ENCODE measurements around the gene STAP2.
"Not testable (repeated sequence)": the region's sequence is repeated elsewhere in the genome, so short reads cannot be mapped to it uniquely, and the experiment has no call there.

STAP2 gene

DNA sequence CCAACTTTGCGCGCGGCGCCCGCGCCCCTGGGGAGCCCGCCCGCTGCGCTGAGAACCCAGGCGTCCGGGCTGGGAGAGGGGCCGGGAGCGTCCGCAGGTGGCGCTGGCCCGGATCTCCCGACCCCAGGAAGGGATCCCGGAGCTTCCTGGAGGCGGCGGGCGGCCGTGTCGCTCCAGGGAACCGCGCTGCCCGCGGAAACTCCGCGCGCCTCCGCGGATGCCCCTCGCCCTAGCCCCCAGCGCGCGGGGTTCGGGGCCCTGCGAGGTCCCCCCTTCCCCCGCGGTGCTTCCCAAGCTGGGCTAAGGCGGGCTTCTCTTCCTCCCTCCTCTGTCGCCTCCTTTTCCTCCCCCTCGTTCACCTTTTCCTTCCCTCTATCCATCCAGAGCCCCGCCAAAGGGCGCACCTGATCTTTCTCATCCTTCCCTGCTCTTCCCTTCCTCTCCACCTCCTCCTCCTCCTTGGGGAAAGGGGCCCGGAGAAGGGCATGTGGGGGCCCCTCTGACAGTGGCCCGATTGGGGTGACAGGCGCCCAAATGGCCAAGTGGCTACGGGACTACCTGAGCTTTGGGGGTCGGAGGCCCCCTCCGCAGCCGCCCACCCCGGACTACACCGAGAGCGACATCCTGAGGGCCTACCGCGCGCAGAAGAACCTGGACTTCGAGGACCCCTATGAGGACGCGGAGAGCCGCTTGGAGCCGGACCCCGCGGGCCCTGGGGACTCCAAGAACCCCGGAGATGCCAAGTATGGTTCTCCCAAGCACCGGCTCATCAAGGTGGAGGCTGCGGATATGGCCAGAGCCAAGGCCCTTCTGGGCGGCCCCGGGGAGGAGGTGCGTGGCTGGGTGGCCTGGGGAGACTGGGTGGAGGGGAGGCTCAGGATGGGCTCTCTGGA is 58.9 kb downstream of the STAP2 start:
- FAIRE-seq (no peak), DNase-seq (ENCODE audit: insufficient read length) (no peak)
- TF ChIP-seq POLR2AphosphoS5 (IDR thresholded peaks at IDR 0.05; ENCODE audit: low read depth, low read length) (no peak), TAF1 (IDR thresholded peaks at IDR 0.05; ENCODE audit: borderline replicate concordance, low read depth, low read length) (no peak), POLR2A (IDR thresholded peaks at IDR 0.05; ENCODE audit: low read depth, low read length) (no peak)

- no peak for FAIRE-seq
- TF ChIP-seq POLR2AphosphoS5 (IDR thresholded peaks at IDR 0.05; ENCODE audit: low read depth, low read length): no peak
- TF ChIP-seq POLR2A (IDR thresholded peaks at IDR 0.05; ENCODE audit: low read depth, low read length): no peak
- TF ChIP-seq TAF1 (IDR thresholded peaks at IDR 0.05; ENCODE audit: borderline replicate concordance, low read depth, low read length): no peak
- DNase-seq (ENCODE audit: insufficient read length): no peak
Measured at GRCh38 chr19:4279267-4279529, 59.4 kb downstream of the STAP2 start.

DNA sequence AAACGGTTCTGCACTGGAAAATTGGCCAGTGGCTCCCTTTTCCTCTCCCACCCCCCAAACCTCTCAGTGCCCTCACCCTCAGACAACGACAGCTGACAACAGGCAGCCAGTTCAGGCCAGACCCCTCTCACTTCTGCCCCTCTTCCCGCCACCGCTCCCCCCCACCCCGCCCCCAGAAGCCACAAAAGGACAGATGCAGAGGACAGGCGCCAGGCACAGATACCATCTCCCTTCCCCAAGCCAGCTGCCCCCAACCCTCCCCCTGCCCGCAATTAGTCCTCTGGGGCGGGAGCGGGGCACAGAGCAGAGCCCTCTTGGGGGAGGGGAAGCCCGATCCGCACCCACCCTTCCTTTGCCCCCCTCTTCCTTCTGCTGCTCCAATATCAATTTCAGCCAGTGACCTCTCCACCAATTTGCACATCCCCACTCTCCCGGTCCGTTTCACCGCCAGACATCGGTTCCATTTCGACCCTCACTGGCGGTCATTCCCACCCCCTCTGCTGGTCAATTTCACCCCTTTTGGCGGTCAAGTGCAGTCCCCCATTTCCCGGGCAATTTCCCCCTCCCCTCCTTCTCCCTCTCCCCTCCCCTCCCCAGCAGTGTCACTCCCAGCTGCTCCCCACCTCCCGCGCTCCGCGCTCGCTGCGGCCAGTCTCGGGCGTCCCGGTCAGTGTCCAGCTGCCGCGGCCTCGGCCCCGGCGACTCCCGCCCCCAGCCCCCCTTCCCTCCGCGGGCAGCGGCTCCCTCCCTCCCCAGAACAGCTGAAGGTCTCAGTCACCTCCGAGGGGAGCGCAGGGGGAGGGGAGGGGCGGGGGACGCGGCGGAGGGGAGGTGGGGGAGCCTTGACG is 60.0 kb downstream of the STAP2 start, which contains the start of gene SHD:
SHD (plus strand) TSS at position 848 of the 848 bp plus-strand sequence. CDS start 798 bp downstream, outside the sequence.
- no peak for DNase-seq (ENCODE audit: insufficient read length)
- no peak for TF ChIP-seq POLR2AphosphoS5 (IDR thresholded peaks at IDR 0.05; ENCODE audit: low read depth, low read length)
- TF ChIP-seq POLR2A (IDR thresholded peaks at IDR 0.05; ENCODE audit: low read depth, low read length): no peak
- TF ChIP-seq TAF1 (IDR thresholded peaks at IDR 0.05; ENCODE audit: borderline replicate concordance, low read depth, low read length): no peak
- FAIRE-seq: no peak

DNA sequence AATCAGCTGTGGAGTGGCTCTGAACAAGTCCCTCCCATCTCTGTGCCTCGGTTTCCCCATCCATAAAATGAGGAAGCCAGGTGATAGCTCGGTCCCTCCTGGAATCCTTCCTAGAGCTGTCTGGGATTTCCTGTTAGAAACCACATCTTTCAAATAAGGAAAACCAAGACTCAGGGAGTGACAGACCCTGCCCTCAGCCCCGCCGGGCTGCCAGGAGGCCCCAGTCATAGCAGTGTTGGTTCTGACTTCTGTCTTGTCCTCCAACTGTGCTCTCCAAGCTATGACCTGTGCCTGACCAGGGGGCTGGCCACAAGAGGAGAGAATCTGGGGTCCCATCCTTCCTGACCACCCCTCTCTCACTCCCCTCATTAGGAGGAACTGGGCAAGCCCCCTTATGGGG is 60.6 kb downstream of the STAP2 start:
- FAIRE-seq: no peak
- no peak for DNase-seq (ENCODE audit: insufficient read length)
- no peak for TF ChIP-seq POLR2AphosphoS5 (IDR thresholded peaks at IDR 0.05; ENCODE audit: low read depth, low read length)
- TF ChIP-seq POLR2A (IDR thresholded peaks at IDR 0.05; ENCODE audit: low read depth, low read length): no peak
- TF ChIP-seq TAF1 (IDR thresholded peaks at IDR 0.05; ENCODE audit: borderline replicate concordance, low read depth, low read length): no peak

DNA sequence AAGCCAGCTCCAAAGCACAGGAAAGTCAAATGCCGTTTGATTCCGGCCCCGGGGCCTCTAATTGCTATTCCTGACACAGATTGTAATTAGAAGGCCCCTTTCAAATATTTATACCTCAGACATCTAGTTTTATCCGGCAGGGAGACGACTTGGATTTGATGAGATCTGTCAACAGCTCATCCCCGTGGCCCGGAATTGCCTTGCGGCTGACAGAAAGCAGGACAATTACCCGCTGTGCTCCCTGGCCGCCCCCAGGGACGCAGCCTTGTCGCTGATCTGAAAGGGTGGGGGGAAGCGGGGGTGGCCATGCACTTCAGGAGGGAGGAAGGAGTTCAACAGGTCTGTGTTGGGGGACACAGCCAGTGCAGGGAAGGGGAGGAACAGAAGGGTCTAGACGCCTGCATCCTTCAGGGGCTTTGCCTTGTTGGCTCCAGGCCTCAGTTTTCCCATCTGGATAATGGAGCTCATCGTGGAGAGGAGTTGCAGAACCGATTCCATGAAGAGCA is 61.4 kb downstream of the STAP2 start:
- no peak for DNase-seq (ENCODE audit: insufficient read length)
- no peak for TF ChIP-seq POLR2AphosphoS5 (IDR thresholded peaks at IDR 0.05; ENCODE audit: low read depth, low read length)
- no peak for TF ChIP-seq POLR2A (IDR thresholded peaks at IDR 0.05; ENCODE audit: low read depth, low read length)
- no peak for TF ChIP-seq TAF1 (IDR thresholded peaks at IDR 0.05; ENCODE audit: borderline replicate concordance, low read depth, low read length)
- FAIRE-seq: no peak

DNA sequence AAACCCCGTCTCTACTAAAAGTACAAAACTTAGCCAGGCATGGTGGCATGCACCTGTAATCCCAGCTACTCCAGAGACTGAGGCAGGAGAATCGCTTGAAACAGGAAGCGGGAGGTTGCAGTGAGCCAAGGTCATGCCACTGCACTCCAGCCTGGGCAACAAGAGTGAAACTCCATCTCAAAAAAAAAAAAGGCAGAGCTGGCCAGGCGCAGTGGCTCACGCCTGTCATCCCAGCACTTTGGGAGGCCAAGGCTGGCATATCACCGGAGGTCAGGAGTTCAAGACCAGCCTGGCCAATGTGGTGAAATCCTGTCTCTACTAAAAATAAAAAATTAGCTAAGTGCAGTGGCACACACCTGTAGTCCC is 64.3 kb downstream of the STAP2 start:
- not testable (repeated sequence) for FAIRE-seq; DNase-seq (ENCODE audit: insufficient read length)

Measured in GM12892 (cell line).